HepG2 (cell line): ENCODE measurements around the gene FANK1. TPM values are rescaled to one million over a fixed set of nuclear protein-coding genes. Genes with fewer than 3 reads are reported as not detected.

Experiments
- ATAC-seq: fragments of 200-7000 bp; cut with Tn5 transposase; 3 replicates; pipeline ENCODE4 v1.9.1; 2020; ENCODE audit warnings: mild to moderate bottlenecking, moderate library complexity
- BruUV-seq: library from RNA; stranded (reverse); fragments of 400-500 nt; replicated peaks from 2 replicates; lab custom pipeline; 2021; lab: Mats Ljungman, UMichigan
- CTCF ChIA-PET: fragments of 300-600 bp; formaldehyde crosslinking; extraction: SDS; loops from one replicate; lab custom pipeline; 2021; ENCODE audit warnings: low total read pairs, inconsistent platforms, low intra/inter-chr PET ratio; lab: Yijun Ruan, JAX
- POLR2A ChIA-PET: fragments of 350-600 bp; sonication (Branson Sonifier 250); formaldehyde crosslinking; loops from one replicate; lab custom pipeline; 2020; ENCODE audit warnings: antibody characterized with exemption, inconsistent platforms; lab: Yijun Ruan, JAX
- DNase-seq: peaks from one replicate; pipeline ENCODE4 v3.0.0-alpha.2; 2015; ENCODE audit warnings: low spot score
- FAIRE-seq: peaks from 3 replicates; lab custom pipeline; 2011; peaks lifted over from hg19 to GRCh38; lab: Jason Lieb, UNC
- H2AFZ ChIP-seq: one replicate; pipeline ENCODE4 v1.6.1; 2011; ENCODE audit warnings: low read length, inconsistent platforms
- H3K27ac ChIP-seq: fragments of 300-600 bp; 3 replicates; pipeline ENCODE4 v1.8.0; 2011; ENCODE audit warnings: mixed run types, mild to moderate bottlenecking, mixed read lengths, low read length, inconsistent platforms; ENCODE audit not compliant: insufficient read depth; ENCODE audit errors: extremely low read length
- H3K27me3 ChIP-seq, 2 experiments: fragments of 200-600 bp in 1 of 2; 2 replicates in 1 of 2; 3 replicates in 1 of 2; pipeline versions ENCODE4 v1.6.0 to v1.8.0; 2011; ENCODE audit warnings: low read length in 2 of 2, mild to moderate bottlenecking in 2 of 2, moderate library complexity in 2 of 2, inconsistent platforms in 1 of 2; ENCODE audit not compliant: insufficient read depth in 2 of 2, control insufficient read depth in 1 of 2
- H3K36me3 ChIP-seq, 2 experiments: fragments of 200-600 bp in 1 of 2; replicated peaks in 1 of 2; 2 replicates in 1 of 2; 3 replicates in 1 of 2; pipeline versions ENCODE4 v1.5.1 to v1.8.0; 2011; ENCODE audit warnings: low read length in 2 of 2, inconsistent platforms in 1 of 2; ENCODE audit not compliant: insufficient read depth in 2 of 2, control insufficient read depth in 1 of 2
- H3K4me1 ChIP-seq: 2 replicates; pipeline ENCODE4 v1.5.1; 2012; ENCODE audit warnings: low read length, inconsistent platforms; ENCODE audit not compliant: insufficient read depth
- H3K4me2 ChIP-seq: 2 replicates; pipeline ENCODE4 v1.6.0; 2011; ENCODE audit warnings: low read depth, low read length, inconsistent platforms
- H3K4me3 ChIP-seq, 3 experiments: fragments of 200-600 bp in 1 of 3; sonication (generic), shearing (Covaris generic) in 1 of 3; replicated peaks in 1 of 3; 2 replicates each; pipeline ENCODE4 v1.5.1; 2011 to 2016; ENCODE audit warnings: low read length in 3 of 3, inconsistent platforms in 2 of 3, low read depth in 2 of 3, mild to moderate bottlenecking in 2 of 3, control low read depth in 1 of 3, mixed read lengths in 1 of 3; ENCODE audit not compliant: insufficient read depth in 1 of 3
- H3K79me2 ChIP-seq: one replicate; pipeline ENCODE4 v1.6.1; 2011; ENCODE audit warnings: low read length, inconsistent platforms; ENCODE audit not compliant: insufficient read depth
- H3K9ac ChIP-seq: 2 replicates; pipeline ENCODE4 v1.6.0; 2011; ENCODE audit warnings: mild to moderate bottlenecking, low read depth, low read length, inconsistent platforms; ENCODE audit not compliant: insufficient read depth
- H3K9me3 ChIP-seq: 2 replicates; pipeline ENCODE4 v1.5.1; 2012; ENCODE audit warnings: mild to moderate bottlenecking, low read length
- H4K20me1 ChIP-seq: 2 replicates; pipeline ENCODE4 v1.6.0; 2011; ENCODE audit warnings: inconsistent platforms, mild to moderate bottlenecking, low read length, moderate library complexity; ENCODE audit not compliant: insufficient read depth
- AGO1 ChIP-seq: fragments of 200-400 bp; formaldehyde crosslinking; IDR thresholded peaks from 2 replicates; pipeline ENCODE4 v1.6.1; 2017; ENCODE audit warnings: mild to moderate bottlenecking, low read depth, low read length, moderate library complexity; ENCODE audit not compliant: poor library complexity, severe bottlenecking
- GATAD2A ChIP-seq: IDR thresholded peaks from 2 replicates; pipeline ENCODE4 v1.6.1; 2016
- HNF1B ChIP-seq: sonication (generic); formaldehyde crosslinking; IDR thresholded peaks from 2 replicates; pipeline ENCODE4 v1.5.1; 2020; ENCODE audit warnings: mild to moderate bottlenecking, moderate library complexity, missing genetic modification reagents
- HNRNPLL ChIP-seq: fragments of 200-400 bp; formaldehyde crosslinking; IDR thresholded peaks from 2 replicates; pipeline ENCODE4 v1.6.1; 2017; ENCODE audit warnings: mild to moderate bottlenecking, low read depth, low read length; ENCODE audit not compliant: poor library complexity, severe bottlenecking
- HOXA3 ChIP-seq: sonication (generic); formaldehyde crosslinking; IDR thresholded peaks from 2 replicates; pipeline ENCODE4 v1.5.0; 2020; ENCODE audit warnings: missing genetic modification reagents
- HOXA7 ChIP-seq: sonication (generic); formaldehyde crosslinking; IDR thresholded peaks from 2 replicates; pipeline ENCODE4 v1.8.1; 2022; ENCODE audit warnings: mild to moderate bottlenecking, missing genetic modification reagents, moderate library complexity
- IKZF4 ChIP-seq: sonication (generic); formaldehyde crosslinking; IDR thresholded peaks from 2 replicates; pipeline ENCODE4 v1.5.1; 2020; ENCODE audit warnings: borderline replicate concordance, mild to moderate bottlenecking, low read depth, missing genetic modification reagents; ENCODE audit errors: not compliant biosample characterization
- MYNN ChIP-seq: sonication (generic); formaldehyde crosslinking; IDR thresholded peaks from 2 replicates; pipeline ENCODE4 v1.4.0; 2020; ENCODE audit warnings: mild to moderate bottlenecking, low read depth, missing genetic modification reagents
- NFE2L2 ChIP-seq: fragments of 150-350 bp; IDR thresholded peaks from 2 replicates; pipeline ENCODE4 v1.6.1; 2014; ENCODE audit warnings: low read length
- PLRG1 ChIP-seq: fragments of 450-650 bp; conservative IDR thresholded peaks from 2 replicates; pipeline ENCODE4 v1.6.1; 2016
- SALL2 ChIP-seq: sonication (generic); formaldehyde crosslinking; IDR thresholded peaks from 2 replicates; pipeline ENCODE4 v1.8.1; 2023; ENCODE audit warnings: mild to moderate bottlenecking, missing genetic modification reagents, inconsistent platforms
- ZBTB7A ChIP-seq: sonication (generic); formaldehyde crosslinking; IDR thresholded peaks from 2 replicates; pipeline ENCODE4 v1.8.0; 2022; ENCODE audit warnings: mild to moderate bottlenecking, missing genetic modification reagents
- ZGPAT ChIP-seq: IDR thresholded peaks from 2 replicates; pipeline ENCODE4 v1.6.1; 2016; ENCODE audit warnings: mild to moderate bottlenecking
- ZNF543 ChIP-seq: sonication (generic); formaldehyde crosslinking; IDR thresholded peaks from 2 replicates; pipeline ENCODE4 v1.4.0; 2020; ENCODE audit warnings: mild to moderate bottlenecking, missing genetic modification reagents
- ZNF556 ChIP-seq: sonication (generic); formaldehyde crosslinking; IDR thresholded peaks from 2 replicates; pipeline ENCODE4 v1.4.0; 2020; ENCODE audit warnings: mild to moderate bottlenecking, missing genetic modification reagents, borderline replicate concordance
- ZNF563 ChIP-seq: sonication (generic); formaldehyde crosslinking; IDR thresholded peaks from 2 replicates; pipeline ENCODE4 v1.8.0; 2022; ENCODE audit warnings: mild to moderate bottlenecking, moderate library complexity, missing genetic modification reagents
- ZNF660 ChIP-seq: sonication (generic); formaldehyde crosslinking; IDR thresholded peaks from 2 replicates; pipeline ENCODE4 v1.5.1; 2020; ENCODE audit warnings: mild to moderate bottlenecking, low read depth, missing genetic modification reagents, borderline replicate concordance
- WGBS: methylation state at CpG from one replicate; pipeline ENCODE4 v1.1.6; 2017; ENCODE audit warnings: low lambda C conversion rate; 5-methylcytosine and 5-hydroxymethylcytosine counted together
- in situ Hi-C: cut with HindIII; loops from 2 replicates; pipeline ENCODE4 v1.10.0; 2017; ENCODE audit warnings: low pct_unique_long_range_greater_than_20kb; ENCODE audit not compliant: extremely low pct_ligation_motif_present
- intact Hi-C: fragments of 100-400 bp; cut with micrococcal nuclease; formaldehyde crosslinking; loops from one replicate; pipeline ENCODE4 v1.10.0; 2022; ENCODE audit not compliant: unreplicated experiment
- polyA plus RNA-seq, 8 experiments: library from polyadenylated mRNA; depleted of rRNA in 3 of 8; stranded (reverse) in 7 of 8; unstranded in 1 of 8; fragments of >200 nt; fragmentation: Illumina TruSeq in 4 of 8; extraction: Trizol in 4 of 8; gene quantifications; 2 replicates each; pipeline versions ENCODE4 v1.2.1 to v1.2.3, GENCODE V29; 2011 to 2016; ENCODE audit warnings: low read depth in 4 of 8, missing spikeins in 1 of 8, mixed read lengths in 1 of 8; ENCODE audit not compliant: insufficient read depth in 1 of 8
- total RNA-seq, 5 experiments: library from RNA; depleted of rRNA; stranded (reverse); fragments of >200 nt; fragmentation: Illumina TruSeq; extraction: Trizol; gene quantifications; 2 replicates each; pipeline ENCODE4 v1.2.3, GENCODE V29; 2016; ENCODE audit warnings: low read depth in 1 of 5

Gene FANK1
- total and polyA plus RNA-seq, 2 of the 13 experiments (the other 11 are each of a cell fraction or from before 2014, with no cell fraction given) = 0.22 TPM; not detected in 1

- CTCF ChIA-PET = no interaction called here
- FAIRE-seq = no peak
- WGBS = 0% methylated on average over 7 of the region's 7 CpGs
- Histone ChIP-seq H3K4me1 (no peaks in the 10 kb centered on the region), H3K9me3 (peaks cover 9% of the 10 kb centered on the region), H3K4me2 (no peak overlapping the region), H3K27me3 (peaks cover 0 to 5% of the 10 kb centered on the region in 2 experiments; a peak in 1 of 5 replicates), H2AFZ (no peak overlapping the region), H4K20me1 (no peaks in the 10 kb centered on the region), H3K27ac (no peak overlapping the region), H3K36me3 (no peaks in the 10 kb centered on the region), H3K79me2 (no peaks in the 10 kb centered on the region), H3K9ac (no peak overlapping the region), H3K4me3 (no peak overlapping the region)
- intact Hi-C loops (no loop called here), in situ Hi-C loops (no loop called here)
- DNase-seq = no peak
- BruUV-seq = no TSS peak
- ATAC-seq = no peak
- TF ChIP-seq GATAD2A (CRISPR knock-in tag) (no peak), ZBTB7A (CRISPR knock-in tag) (no peak), HOXA3 (CRISPR knock-in tag) (no peak), ZNF556 (CRISPR knock-in tag) (no peak), SALL2 (no peak), IKZF4 (CRISPR knock-in tag) (no peak), ZNF543 (CRISPR knock-in tag) (no peak)
- POLR2A ChIA-PET = no interaction called here
Measured at GRCh38 chr10:125928928-125929585, 32.7 kb downstream of the FANK1 start.

GRCh38 chr10:125929618-125930017 lies 33.3 kb downstream of the FANK1 start:
- WGBS = 6% methylated on average over 4 of the region's 4 CpGs
- Histone ChIP-seq H2AFZ (no peak overlapping the region), H4K20me1 (no peaks in the 10 kb centered on the region), H3K4me1 (no peaks in the 10 kb centered on the region), H3K27me3 (peaks cover 0 to 5% of the 10 kb centered on the region in 2 experiments; a peak in 1 of 5 replicates), H3K9ac (no peak overlapping the region), H3K4me3 (no peak overlapping the region), H3K9me3 (peaks cover 9% of the 10 kb centered on the region), H3K36me3 (no peaks in the 10 kb centered on the region), H3K79me2 (no peaks in the 10 kb centered on the region), H3K27ac (no peak overlapping the region), H3K4me2 (no peak overlapping the region)
- FAIRE-seq (no peak), DNase-seq (no peak), ATAC-seq (no peak)
- intact Hi-C loops = loop anchor here (5.0 kb wide), 1 partner anchor 668 kb away; no protein-coding TSS in a partner anchor
- BruUV-seq = no TSS peak
- ChIA-PET CTCF (no interaction called here), POLR2A (no interaction called here)
- in situ Hi-C loops = no loop called here
- TF ChIP-seq HNRNPLL = no peak
- no peak for TF ChIP-seq AGO1
- no peak for TF ChIP-seq ZNF563
- no peak for TF ChIP-seq ZGPAT (CRISPR knock-in tag)
- no peak for TF ChIP-seq MYNN (CRISPR knock-in tag)
- no peak for TF ChIP-seq PLRG1
- TF ChIP-seq HOXA7 (CRISPR knock-in tag) = no peak
- TF ChIP-seq ZNF660 (CRISPR knock-in tag) = no peak
- TF ChIP-seq HNF1B = no peak
- no peak for TF ChIP-seq NFE2L2
